ENCODE results near the gene TCHHL1.

DNA sequence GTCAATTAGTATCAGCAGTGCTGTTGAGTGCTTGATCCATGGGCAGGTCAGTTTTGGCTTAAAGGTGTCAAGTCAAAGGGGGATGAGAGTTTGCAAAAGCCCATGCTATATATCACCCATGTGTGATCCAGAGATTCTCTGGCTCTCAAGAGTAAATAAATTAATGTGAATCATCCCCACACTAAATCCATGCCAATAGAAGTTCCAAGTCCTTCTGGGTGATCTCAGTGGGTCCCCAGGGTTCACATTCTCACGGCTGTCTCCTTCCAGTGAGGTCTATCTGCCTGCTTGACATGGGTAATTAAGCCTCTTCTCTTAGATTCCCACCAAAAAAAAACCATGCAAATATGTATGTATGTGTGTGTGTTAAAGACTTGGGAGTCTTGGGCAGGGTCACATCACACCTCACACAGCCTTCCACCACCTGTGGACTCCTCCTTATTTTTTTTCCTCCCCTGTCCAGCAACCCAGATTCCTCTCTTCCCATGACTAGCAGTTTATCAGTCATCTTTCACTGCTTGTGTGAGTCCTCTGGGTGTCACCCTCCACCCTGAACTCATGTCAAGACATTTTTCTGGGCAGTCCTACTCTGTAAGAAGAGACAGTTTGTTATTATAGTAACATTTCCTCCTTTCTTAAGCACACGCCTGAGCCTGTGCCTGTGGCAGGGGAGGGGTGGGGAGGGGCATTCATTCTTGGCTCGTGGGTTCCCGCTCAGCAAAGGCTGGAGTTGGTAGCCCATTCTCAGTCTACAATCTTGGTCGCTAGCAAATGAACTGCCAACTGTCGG is 37.8 kb downstream of the TCHHL1 start:
- no peak for TF ChIP-seq SOX6 (IDR thresholded peaks at IDR 0.05)
- no peak for TF ChIP-seq NRF1 (conservative IDR thresholded peaks at IDR 0.05 in 1 of 2, IDR thresholded peaks at IDR 0.05 in 1 of 2)
- TF ChIP-seq NFYB (IDR thresholded peaks at IDR 0.05; ENCODE audit: extremely low read depth, insufficient read length): no peak
